KOPT-K1 (cell line): Measurements from ENCODE around the gene CACNA1H.
"Not testable (repeated sequence)": the region's sequence is repeated elsewhere in the genome, so short reads cannot be mapped to it uniquely, and the experiment has no call there.

Source experiments
- H3K27ac ChIP-seq: fragments of 200-600 bp; sonication (generic); 2 replicates; pipeline ENCODE4 v1.5.1; 2016; ENCODE audit warnings: antibody characterized with exemption, mild to moderate bottlenecking, low read depth, low read length; ENCODE audit not compliant: poor library complexity, severe bottlenecking
- H3K36me3 ChIP-seq: fragments of 200-600 bp; sonication (generic); 2 replicates; pipeline ENCODE4 v1.5.1; 2017; ENCODE audit warnings: antibody characterized with exemption, mild to moderate bottlenecking, low read length, moderate library complexity; ENCODE audit not compliant: insufficient read depth
- H3K9me3 ChIP-seq: fragments of 200-600 bp; sonication (generic); 2 replicates; pipeline ENCODE4 v1.5.1; 2017; ENCODE audit warnings: antibody characterized with exemption, low read length, mild to moderate bottlenecking; ENCODE audit not compliant: insufficient read depth, poor library complexity, severe bottlenecking

The CACNA1H gene

GRCh38 chr16:1247903-1248537 is 95.1 kb downstream of the CACNA1H start:
- H3K9me3 ChIP-seq, H3K36me3 ChIP-seq, H3K27ac ChIP-seq: not testable (repeated sequence)

- not testable (repeated sequence) for H3K9me3 ChIP-seq, H3K36me3 ChIP-seq, H3K27ac ChIP-seq
Observed at GRCh38 chr16:1249031-1249755, 96.3 kb downstream of the CACNA1H start.

GRCh38 chr16:1253701-1254364 is 100.9 kb downstream of the CACNA1H start:
- not testable (repeated sequence) for H3K9me3 ChIP-seq, H3K36me3 ChIP-seq, H3K27ac ChIP-seq

- H3K27ac ChIP-seq, H3K36me3 ChIP-seq, H3K9me3 ChIP-seq: not testable (repeated sequence)
Observed at GRCh38 chr16:1254821-1255220, 101.9 kb downstream of the CACNA1H start.

DNA sequence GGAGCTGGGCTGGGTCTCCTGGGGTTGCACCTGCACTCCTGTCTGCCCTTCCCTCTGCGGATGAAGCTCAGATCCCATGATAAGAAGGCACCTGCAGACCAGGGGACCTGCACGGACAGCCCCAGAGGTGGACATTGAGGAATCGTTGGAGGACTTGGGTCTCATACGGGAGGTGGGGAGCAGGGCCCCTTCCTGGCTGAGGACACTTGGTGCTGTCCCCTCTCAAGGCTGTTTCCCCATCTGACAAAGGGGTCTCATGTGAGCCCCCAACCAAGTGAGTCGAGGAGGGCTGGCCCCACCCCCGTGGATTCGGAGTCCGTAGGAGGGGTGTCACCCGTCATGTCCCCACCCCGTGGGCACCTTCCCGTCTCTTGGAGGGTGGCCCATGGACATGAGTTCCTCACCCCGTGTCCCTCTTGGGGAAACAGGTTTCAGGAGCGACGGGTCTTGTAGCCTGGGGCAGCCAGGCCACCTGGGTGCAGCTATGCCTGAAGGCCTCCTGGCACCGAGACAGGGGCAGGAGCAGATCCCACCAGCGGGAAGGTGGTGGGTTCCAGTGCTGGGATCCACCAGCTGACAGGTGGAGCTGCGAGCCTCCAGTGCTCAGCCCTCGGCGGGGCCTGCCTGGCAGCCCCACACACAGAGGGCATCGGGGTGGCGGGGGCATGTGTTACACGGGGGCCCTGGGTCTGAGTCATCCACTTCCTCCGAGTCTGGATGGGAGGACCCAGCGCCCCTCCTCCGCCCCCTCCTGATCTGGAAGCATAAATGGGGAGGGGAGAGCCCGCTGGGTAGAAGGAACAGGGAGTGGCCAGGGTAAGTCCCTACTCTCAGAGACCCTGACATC is 102.6 kb downstream of the CACNA1H start, which contains the start of gene TPSD1:
Gene TPSD1 (plus strand): TSS at position 794 of the 847 bp plus-strand sequence. CDS start 212 bp downstream, outside the sequence.
- H3K36me3 ChIP-seq, H3K27ac ChIP-seq, H3K9me3 ChIP-seq: not testable (repeated sequence)

DNA sequence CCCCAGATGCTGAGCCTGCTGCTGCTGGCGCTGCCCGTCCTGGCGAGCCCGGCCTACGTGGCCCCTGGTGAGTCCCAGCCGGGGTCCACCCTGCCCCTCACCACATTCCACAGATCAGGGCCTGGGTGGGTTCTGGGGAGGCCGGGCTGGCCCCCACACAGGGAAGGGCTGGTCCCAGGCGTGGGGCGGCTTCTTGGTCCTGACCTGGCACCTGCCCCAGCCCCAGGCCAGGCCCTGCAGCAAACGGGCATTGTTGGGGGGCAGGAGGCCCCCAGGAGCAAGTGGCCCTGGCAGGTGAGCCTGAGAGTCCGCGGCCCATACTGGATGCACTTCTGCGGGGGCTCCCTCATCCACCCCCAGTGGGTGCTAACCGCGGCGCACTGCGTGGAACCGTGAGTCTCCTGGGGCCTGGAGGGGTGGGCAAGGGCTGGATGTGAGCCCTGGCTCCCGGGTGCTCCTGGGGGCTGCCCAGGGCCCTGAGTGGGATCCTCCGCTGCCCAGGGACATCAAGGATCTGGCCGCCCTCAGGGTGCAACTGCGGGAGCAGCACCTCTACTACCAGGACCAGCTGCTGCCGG is 103.5 kb downstream of the CACNA1H start:
- H3K36me3 ChIP-seq, H3K9me3 ChIP-seq: not testable (repeated sequence)

DNA sequence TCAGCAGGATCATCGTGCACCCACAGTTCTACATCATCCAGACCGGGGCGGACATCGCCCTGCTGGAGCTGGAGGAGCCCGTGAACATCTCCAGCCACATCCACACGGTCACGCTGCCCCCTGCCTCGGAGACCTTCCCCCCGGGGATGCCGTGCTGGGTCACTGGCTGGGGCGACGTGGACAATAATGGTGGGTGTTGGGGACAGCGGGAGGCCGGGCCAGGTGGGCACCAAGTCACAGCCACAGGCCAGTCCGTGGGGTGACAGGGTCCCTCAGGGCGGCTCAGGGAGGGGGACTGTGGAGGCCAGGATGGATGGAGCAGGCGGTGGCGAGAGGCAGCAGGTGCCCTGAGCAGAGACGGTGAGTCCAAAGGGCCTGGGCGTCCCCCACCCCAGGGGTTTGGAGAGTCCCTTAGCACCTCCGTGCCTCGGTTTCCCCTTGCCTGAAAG is 104.0 kb downstream of the CACNA1H start:
- H3K36me3 ChIP-seq: no peaks in the 10 kb centered on the region
- no peaks in the 10 kb centered on the region for H3K9me3 ChIP-seq
- H3K27ac ChIP-seq: no peak overlapping the region

More for the DNA sequence above, 103.5 kb downstream of the CACNA1H start:
- not testable (repeated sequence) for H3K27ac ChIP-seq

- Histone ChIP-seq H3K9me3 (no peaks in the 10 kb centered on the region), H3K36me3 (no peaks in the 10 kb centered on the region), H3K27ac (no peak overlapping the region)
Observed at GRCh38 chr16:1257561-1258224, 104.8 kb downstream of the CACNA1H start.

GRCh38 chr16:1258225-1258600 is 105.3 kb downstream of the CACNA1H start:
- Histone ChIP-seq H3K36me3 (no peaks in the 10 kb centered on the region), H3K9me3 (no peaks in the 10 kb centered on the region), H3K27ac (no peak overlapping the region)

- H3K36me3 ChIP-seq: no peaks in the 10 kb centered on the region
- H3K27ac ChIP-seq: no peak overlapping the region
- H3K9me3 ChIP-seq: peaks cover under 1% of the 10 kb centered on the region
Observed at GRCh38 chr16:1258906-1259759, 106.2 kb downstream of the CACNA1H start.

DNA sequence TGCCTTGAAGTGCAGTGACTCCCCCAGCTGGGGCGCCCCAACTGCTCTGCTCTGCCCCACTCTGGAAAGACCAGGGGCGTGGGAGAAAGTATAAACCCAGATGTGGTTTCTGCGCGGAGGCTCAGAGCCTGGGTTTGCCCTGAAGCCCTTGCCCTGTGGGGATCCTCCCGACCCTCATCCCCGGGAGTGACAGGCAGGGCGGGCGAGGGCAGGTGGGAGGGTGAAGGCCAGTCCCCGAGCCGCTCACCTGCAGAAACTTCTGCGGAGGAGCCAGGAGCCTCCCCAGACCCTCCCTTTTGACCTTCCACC is 106.8 kb downstream of the CACNA1H start:
- peaks cover 6% of the 10 kb centered on the region for H3K9me3 ChIP-seq
- H3K27ac ChIP-seq: no peak overlapping the region
- H3K36me3 ChIP-seq: no peaks in the 10 kb centered on the region

DNA sequence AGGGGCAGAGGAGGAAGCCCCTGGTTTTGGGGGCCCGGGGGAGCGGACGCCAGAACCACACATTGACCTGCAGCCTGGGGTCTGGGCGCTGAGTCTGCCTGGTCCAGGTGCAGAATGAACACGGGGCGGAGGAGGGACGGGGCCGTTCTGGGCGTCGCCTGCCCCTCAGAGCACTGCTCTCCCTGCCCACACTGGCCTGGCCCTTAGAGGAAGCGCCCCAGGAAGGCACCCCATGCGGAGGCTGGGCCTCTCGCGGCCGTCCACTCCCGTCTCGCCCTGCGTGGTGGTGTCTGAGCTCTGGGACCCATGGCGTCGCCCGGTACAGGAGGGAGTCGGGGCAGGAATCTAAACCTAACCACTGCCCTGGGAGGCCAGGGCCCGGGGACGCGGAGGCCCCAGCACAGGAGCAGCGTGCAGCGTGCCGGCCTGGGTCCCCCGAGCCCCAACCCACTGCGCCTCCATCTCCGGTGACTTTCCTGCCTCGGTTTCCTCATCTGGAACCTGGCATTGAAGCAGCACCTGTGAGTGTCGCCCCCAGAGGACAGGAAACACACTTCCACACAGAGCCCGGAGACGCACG is 107.3 kb downstream of the CACNA1H start:
- peaks cover 9% of the 10 kb centered on the region for H3K9me3 ChIP-seq
- H3K27ac ChIP-seq: no peak overlapping the region
- H3K36me3 ChIP-seq: no peaks in the 10 kb centered on the region

- peaks cover 9% of the 10 kb centered on the region for H3K9me3 ChIP-seq
- H3K27ac ChIP-seq: no peak overlapping the region
- H3K36me3 ChIP-seq: no peaks in the 10 kb centered on the region
Observed at GRCh38 chr16:1261131-1261892, 108.4 kb downstream of the CACNA1H start.
